SK-N-SH (cell line): ENCODE results near the gene C1QTNF9.

ENCODE experiments used
- FOXM1 ChIP-seq: IDR thresholded peaks from 2 replicates; pipeline ENCODE4 v1.4.0; 2012; ENCODE audit warnings: low read depth, mild to moderate bottlenecking
- GABPA ChIP-seq: IDR thresholded peaks from 2 replicates; pipeline ENCODE4 v1.4.0; 2012; ENCODE audit warnings: low read depth, mild to moderate bottlenecking
- TCF12 ChIP-seq: IDR thresholded peaks from 2 replicates; pipeline ENCODE4 v1.4.0; 2012
- TF ChIP-seq, protein P1 (sequence below): fragments of 200-600 bp; sonication (generic); IDR thresholded peaks from 2 replicates; pipeline ENCODE4 v1.6.1; 2017; ENCODE audit warnings: antibody characterized with exemption, mild to moderate bottlenecking, moderate library complexity
- TF ChIP-seq, protein P2 (sequence below): IDR thresholded peaks from 2 replicates; pipeline ENCODE4 v1.4.0; 2012; ENCODE audit warnings: low read depth
- TF ChIP-seq, protein P3 (sequence below): IDR thresholded peaks from 2 replicates; pipeline ENCODE4 v1.6.1; 2012; ENCODE audit warnings: mild to moderate bottlenecking, low read depth, low read length, moderate library complexity
- TF ChIP-seq, protein P4 (sequence below): IDR thresholded peaks from 2 replicates; pipeline ENCODE4 v1.4.0; 2012; ENCODE audit warnings: low read depth, borderline replicate concordance

DNA sequence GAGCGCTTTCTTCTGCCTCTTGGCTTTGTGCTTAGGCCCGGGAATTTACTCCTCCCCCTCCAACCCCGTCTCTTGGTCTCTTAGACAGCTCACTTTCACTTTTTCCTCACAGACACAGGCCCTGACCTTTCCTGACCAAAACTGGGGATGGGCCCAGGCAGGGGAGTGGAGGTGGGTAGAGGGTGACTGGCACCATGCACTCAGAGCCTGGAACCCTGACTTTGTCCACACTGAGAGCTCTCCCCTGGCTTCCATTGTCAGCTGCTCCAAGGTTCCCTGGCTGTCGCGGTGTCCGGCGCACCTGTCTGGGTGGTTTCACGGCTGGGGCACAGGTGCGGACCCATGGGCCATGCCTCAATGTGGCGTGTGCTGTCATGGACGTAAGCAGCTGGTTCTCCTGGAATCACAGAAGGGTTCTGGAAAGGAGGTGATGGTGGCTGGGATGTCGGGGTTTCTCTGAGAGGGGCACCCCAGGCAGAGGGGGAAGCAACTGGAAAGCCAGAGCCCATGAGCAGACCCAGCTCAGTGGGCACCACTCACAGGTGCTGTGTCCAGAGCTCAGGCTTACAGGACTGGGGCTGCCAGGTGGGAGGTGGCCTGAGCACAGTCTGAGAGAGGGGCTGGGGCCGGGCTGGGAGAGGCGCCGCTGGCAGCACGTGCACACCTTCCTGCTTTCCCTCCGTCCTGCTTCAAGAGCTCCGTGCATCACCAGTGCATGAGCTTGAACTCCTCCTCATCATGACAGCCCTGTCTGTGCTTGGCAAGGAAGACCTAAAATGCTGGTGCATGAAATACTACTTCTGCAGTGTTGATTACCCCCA, 28.0 kb upstream of the C1QTNF9 start:
- TF ChIP-seq, protein P1, sequence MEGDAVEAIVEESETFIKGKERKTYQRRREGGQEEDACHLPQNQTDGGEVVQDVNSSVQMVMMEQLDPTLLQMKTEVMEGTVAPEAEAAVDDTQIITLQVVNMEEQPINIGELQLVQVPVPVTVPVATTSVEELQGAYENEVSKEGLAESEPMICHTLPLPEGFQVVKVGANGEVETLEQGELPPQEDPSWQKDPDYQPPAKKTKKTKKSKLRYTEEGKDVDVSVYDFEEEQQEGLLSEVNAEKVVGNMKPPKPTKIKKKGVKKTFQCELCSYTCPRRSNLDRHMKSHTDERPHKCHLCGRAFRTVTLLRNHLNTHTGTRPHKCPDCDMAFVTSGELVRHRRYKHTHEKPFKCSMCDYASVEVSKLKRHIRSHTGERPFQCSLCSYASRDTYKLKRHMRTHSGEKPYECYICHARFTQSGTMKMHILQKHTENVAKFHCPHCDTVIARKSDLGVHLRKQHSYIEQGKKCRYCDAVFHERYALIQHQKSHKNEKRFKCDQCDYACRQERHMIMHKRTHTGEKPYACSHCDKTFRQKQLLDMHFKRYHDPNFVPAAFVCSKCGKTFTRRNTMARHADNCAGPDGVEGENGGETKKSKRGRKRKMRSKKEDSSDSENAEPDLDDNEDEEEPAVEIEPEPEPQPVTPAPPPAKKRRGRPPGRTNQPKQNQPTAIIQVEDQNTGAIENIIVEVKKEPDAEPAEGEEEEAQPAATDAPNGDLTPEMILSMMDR: no peak
- TF ChIP-seq, protein P2, sequence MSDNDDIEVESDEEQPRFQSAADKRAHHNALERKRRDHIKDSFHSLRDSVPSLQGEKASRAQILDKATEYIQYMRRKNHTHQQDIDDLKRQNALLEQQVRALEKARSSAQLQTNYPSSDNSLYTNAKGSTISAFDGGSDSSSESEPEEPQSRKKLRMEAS: no peak
- TF ChIP-seq TCF12: no peak
- TF ChIP-seq, protein P3, sequence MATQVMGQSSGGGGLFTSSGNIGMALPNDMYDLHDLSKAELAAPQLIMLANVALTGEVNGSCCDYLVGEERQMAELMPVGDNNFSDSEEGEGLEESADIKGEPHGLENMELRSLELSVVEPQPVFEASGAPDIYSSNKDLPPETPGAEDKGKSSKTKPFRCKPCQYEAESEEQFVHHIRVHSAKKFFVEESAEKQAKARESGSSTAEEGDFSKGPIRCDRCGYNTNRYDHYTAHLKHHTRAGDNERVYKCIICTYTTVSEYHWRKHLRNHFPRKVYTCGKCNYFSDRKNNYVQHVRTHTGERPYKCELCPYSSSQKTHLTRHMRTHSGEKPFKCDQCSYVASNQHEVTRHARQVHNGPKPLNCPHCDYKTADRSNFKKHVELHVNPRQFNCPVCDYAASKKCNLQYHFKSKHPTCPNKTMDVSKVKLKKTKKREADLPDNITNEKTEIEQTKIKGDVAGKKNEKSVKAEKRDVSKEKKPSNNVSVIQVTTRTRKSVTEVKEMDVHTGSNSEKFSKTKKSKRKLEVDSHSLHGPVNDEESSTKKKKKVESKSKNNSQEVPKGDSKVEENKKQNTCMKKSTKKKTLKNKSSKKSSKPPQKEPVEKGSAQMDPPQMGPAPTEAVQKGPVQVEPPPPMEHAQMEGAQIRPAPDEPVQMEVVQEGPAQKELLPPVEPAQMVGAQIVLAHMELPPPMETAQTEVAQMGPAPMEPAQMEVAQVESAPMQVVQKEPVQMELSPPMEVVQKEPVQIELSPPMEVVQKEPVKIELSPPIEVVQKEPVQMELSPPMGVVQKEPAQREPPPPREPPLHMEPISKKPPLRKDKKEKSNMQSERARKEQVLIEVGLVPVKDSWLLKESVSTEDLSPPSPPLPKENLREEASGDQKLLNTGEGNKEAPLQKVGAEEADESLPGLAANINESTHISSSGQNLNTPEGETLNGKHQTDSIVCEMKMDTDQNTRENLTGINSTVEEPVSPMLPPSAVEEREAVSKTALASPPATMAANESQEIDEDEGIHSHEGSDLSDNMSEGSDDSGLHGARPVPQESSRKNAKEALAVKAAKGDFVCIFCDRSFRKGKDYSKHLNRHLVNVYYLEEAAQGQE: no peak
- no peak for TF ChIP-seq GABPA
- no peak for TF ChIP-seq FOXM1
- TF ChIP-seq, protein P4, sequence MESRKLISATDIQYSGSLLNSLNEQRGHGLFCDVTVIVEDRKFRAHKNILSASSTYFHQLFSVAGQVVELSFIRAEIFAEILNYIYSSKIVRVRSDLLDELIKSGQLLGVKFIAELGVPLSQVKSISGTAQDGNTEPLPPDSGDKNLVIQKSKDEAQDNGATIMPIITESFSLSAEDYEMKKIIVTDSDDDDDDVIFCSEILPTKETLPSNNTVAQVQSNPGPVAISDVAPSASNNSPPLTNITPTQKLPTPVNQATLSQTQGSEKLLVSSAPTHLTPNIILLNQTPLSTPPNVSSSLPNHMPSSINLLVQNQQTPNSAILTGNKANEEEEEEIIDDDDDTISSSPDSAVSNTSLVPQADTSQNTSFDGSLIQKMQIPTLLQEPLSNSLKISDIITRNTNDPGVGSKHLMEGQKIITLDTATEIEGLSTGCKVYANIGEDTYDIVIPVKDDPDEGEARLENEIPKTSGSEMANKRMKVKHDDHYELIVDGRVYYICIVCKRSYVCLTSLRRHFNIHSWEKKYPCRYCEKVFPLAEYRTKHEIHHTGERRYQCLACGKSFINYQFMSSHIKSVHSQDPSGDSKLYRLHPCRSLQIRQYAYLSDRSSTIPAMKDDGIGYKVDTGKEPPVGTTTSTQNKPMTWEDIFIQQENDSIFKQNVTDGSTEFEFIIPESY: no peak
